WI38 (cell line): ENCODE results near the gene RPS6KA2.

Experiments
- H3K4me3 ChIP-seq: 2 replicates; pipeline ENCODE4 v1.5.1; 2011; ENCODE audit warnings: low read depth, mild to moderate bottlenecking, control low read depth, low read length
- CTCF ChIP-seq: IDR thresholded peaks from 2 replicates; pipeline ENCODE4 v1.5.1; 2012; ENCODE audit warnings: low read depth, mild to moderate bottlenecking, control low read depth, low read length

Gene RPS6KA2

GRCh38 chr6:166509193-166509592, 117.9 kb downstream of the RPS6KA2 start:
- no peak for TF ChIP-seq CTCF
- no peak overlapping the region for H3K4me3 ChIP-seq

- no peak overlapping the region for H3K4me3 ChIP-seq
- TF ChIP-seq CTCF, result no peak
Measured at GRCh38 chr6:166508726-166509125, 118.3 kb downstream of the RPS6KA2 start.

GRCh38 chr6:166507809-166508564, 119.1 kb downstream of the RPS6KA2 start:
- no peak for TF ChIP-seq CTCF
- H3K4me3 ChIP-seq, result no peak overlapping the region

GRCh38 chr6:166507380-166507779, 119.7 kb downstream of the RPS6KA2 start:
- no peak for TF ChIP-seq CTCF
- H3K4me3 ChIP-seq, result no peak overlapping the region

- H3K4me3 ChIP-seq, result no peak overlapping the region
- TF ChIP-seq CTCF, result no peak
Measured at GRCh38 chr6:166505133-166505905, 121.7 kb downstream of the RPS6KA2 start.

- no peak overlapping the region for H3K4me3 ChIP-seq
- TF ChIP-seq CTCF, result no peak
Measured at GRCh38 chr6:166504100-166504499, 123.0 kb downstream of the RPS6KA2 start.

- TF ChIP-seq CTCF, result no peak
- H3K4me3 ChIP-seq, result no peak overlapping the region
Measured at GRCh38 chr6:166503167-166503744, 123.8 kb downstream of the RPS6KA2 start.
